Prostate gland (tissue), 2 donors: Measurements from ENCODE around the gene ARL5C. TPM values are rescaled to one million over a fixed set of nuclear protein-coding genes. Genes with fewer than 3 reads are reported as not detected.

Experiments
- DNase-seq: peaks from one replicate; pipeline ENCODE4 v3.0.0-alpha.2; 2019; ENCODE audit warnings: low spot score
- H3K27ac ChIP-seq, 2 donors: fragments of 200-600 bp; sonication (generic); 2 replicates each; pipeline ENCODE4 v1.5.1; 2017 to 2019
- H3K27me3 ChIP-seq: fragments of 200-600 bp; sonication (generic); replicated peaks from 2 replicates; pipeline ENCODE4 v1.5.1; 2019; ENCODE audit not compliant: insufficient read depth
- H3K36me3 ChIP-seq, 2 donors: fragments of 200-600 bp; sonication (generic); 1 replicate in 1 of 2; 2 replicates in 1 of 2; pipeline versions ENCODE4 v1.5.1 to v1.8.1; 2017 to 2019
- H3K4me1 ChIP-seq: fragments of 200-600 bp; sonication (generic); replicated peaks from 2 replicates; pipeline ENCODE4 v1.5.1; 2019
- H3K4me3 ChIP-seq, 2 donors: fragments of 200-600 bp; sonication (generic); 2 replicates each; pipeline ENCODE4 v1.5.1; 2017 to 2019
- H3K9me3 ChIP-seq: fragments of 200-600 bp; sonication (generic); 2 replicates; pipeline ENCODE4 v1.5.1; 2017
- CTCF ChIP-seq, 4 experiments: fragments of 200-600 bp in 2 of 4; fragments of 450-650 bp in 2 of 4; sonication (generic) in 2 of 4; IDR thresholded peaks; 1 replicate in 3 of 4; 2 replicates in 1 of 4; pipeline ENCODE4 v1.5.1; 2016 to 2019; ENCODE audit warnings: antibody characterized with exemption in 4 of 4, mild to moderate bottlenecking in 2 of 4, moderate library complexity in 2 of 4
- POLR2A ChIP-seq: fragments of 450-650 bp; IDR thresholded peaks from one replicate; pipeline ENCODE4 v1.6.1; 2016; ENCODE audit warnings: antibody characterized with exemption, mild to moderate bottlenecking
- POLR2AphosphoS5 ChIP-seq: sonication (generic); formaldehyde crosslinking; IDR thresholded peaks from one replicate; pipeline ENCODE4 v1.6.1; 2017; ENCODE audit warnings: antibody characterized with exemption
- WGBS: methylation state at CpG from one replicate; pipeline ENCODE4 v1.1.5; 2018; 5-methylcytosine and 5-hydroxymethylcytosine counted together
- intact Hi-C: fragments of 100-400 bp; cut with DNase I; formaldehyde crosslinking; loops from one replicate; pipeline ENCODE4 v1.14.2; 2022
- total RNA-seq, 2 donors: library from RNA; depleted of rRNA; stranded (reverse); fragments of >200 nt; gene quantifications; one replicate each; pipeline ENCODE4 v1.1.0, GENCODE V29; 2016

The ARL5C gene
- total RNA-seq, 2 donors from 2014 or later = not detected

- no peak for DNase-seq
- 13% methylated on average over 45 of the region's 51 CpGs for WGBS
- Histone ChIP-seq H3K9me3 (no peaks in the 10 kb centered on the region), H3K4me3 (peak overlapping the region; percentile 19 to 27), H3K4me1 (no peaks in the 10 kb centered on the region), H3K27me3 (no peaks in the 10 kb centered on the region), H3K36me3 (no peaks in the 10 kb centered on the region), H3K27ac (no peak overlapping the region)
- TF ChIP-seq CTCF (IDR thresholded peaks at IDR 0.05) = no peak
- TF ChIP-seq POLR2AphosphoS5 = no peak
- no peak for TF ChIP-seq POLR2A
- intact Hi-C loops = no loop called here
Measured at GRCh38 chr17:39165178-39165840, 652 bp downstream of the ARL5C start.

- 0% methylated on average over 15 of the region's 15 CpGs for WGBS
- DNase-seq = peak; percentile 74
- H3K9me3 ChIP-seq = no peaks in the 10 kb centered on the region
- H3K27ac ChIP-seq = no peak overlapping the region
- no peak for TF ChIP-seq POLR2A
- peak; percentile 44 for TF ChIP-seq POLR2AphosphoS5
- peak; percentile 34 to 83 (median 68) for TF ChIP-seq CTCF (IDR thresholded peaks at IDR 0.05)
- no peaks in the 10 kb centered on the region for H3K27me3 ChIP-seq
- intact Hi-C loops = no loop called here
- H3K4me1 ChIP-seq = no peaks in the 10 kb centered on the region
- peak overlapping the region; percentile 19 to 27 for H3K4me3 ChIP-seq
- H3K36me3 ChIP-seq = no peaks in the 10 kb centered on the region
Measured at GRCh38 chr17:39164675-39165143, 1.3 kb downstream of the ARL5C start.

- H3K36me3 ChIP-seq = no peaks in the 10 kb centered on the region
- no peak for DNase-seq
- no peaks in the 10 kb centered on the region for H3K27me3 ChIP-seq
- H3K4me3 ChIP-seq = no peak overlapping the region
- 86% methylated on average over 2 of the region's 2 CpGs for WGBS
- no peaks in the 10 kb centered on the region for H3K9me3 ChIP-seq
- no peaks in the 10 kb centered on the region for H3K4me1 ChIP-seq
- TF ChIP-seq POLR2AphosphoS5 = no peak
- TF ChIP-seq POLR2A = no peak
- TF ChIP-seq CTCF (IDR thresholded peaks at IDR 0.05) = no peak
- intact Hi-C loops = no loop called here
- no peak overlapping the region for H3K27ac ChIP-seq
Measured at GRCh38 chr17:39161962-39162361, 4.0 kb downstream of the ARL5C start.

GRCh38 chr17:39158623-39159022 lies 7.3 kb downstream of the ARL5C start:
- DNase-seq = no peak
- intact Hi-C loops = loop anchor here (10.0 kb wide), 1 partner anchor 414 kb away; the partner anchor contains the start of gene PCGF2
- H3K36me3 ChIP-seq = no peaks in the 10 kb centered on the region
- 89% methylated on average over 2 of the region's 2 CpGs for WGBS
- H3K4me1 ChIP-seq = no peaks in the 10 kb centered on the region
- no peaks in the 10 kb centered on the region for H3K27me3 ChIP-seq
- TF ChIP-seq POLR2AphosphoS5 = no peak
- no peak for TF ChIP-seq CTCF (IDR thresholded peaks at IDR 0.05)
- TF ChIP-seq POLR2A = no peak
- H3K9me3 ChIP-seq = no peaks in the 10 kb centered on the region
- no peak overlapping the region for H3K4me3 ChIP-seq
- H3K27ac ChIP-seq = no peak overlapping the region

GRCh38 chr17:39156491-39156890 lies 9.5 kb downstream of the ARL5C start:
- Histone ChIP-seq H3K4me3 (no peak overlapping the region), H3K36me3 (no peaks in the 10 kb centered on the region), H3K27ac (no peak overlapping the region), H3K4me1 (no peaks in the 10 kb centered on the region), H3K27me3 (no peaks in the 10 kb centered on the region), H3K9me3 (no peaks in the 10 kb centered on the region)
- DNase-seq = no peak
- 73% methylated on average over 7 of the region's 7 CpGs for WGBS
- intact Hi-C loops = loop anchor here (10.0 kb wide), 1 partner anchor 412 kb away; the partner anchor contains the start of gene PCGF2
- TF ChIP-seq CTCF (IDR thresholded peaks at IDR 0.05) (no peak), POLR2A (no peak)
